PC-9 (cell line): ENCODE results near the gene ERCC6L2.

Experiments used
- EZH2 ChIP-seq: fragments of 200-600 bp; sonication (generic); IDR thresholded peaks from 2 replicates; pipeline ENCODE4 v1.8.0; 2017; ENCODE audit warnings: antibody characterized with exemption, low read depth
- TF ChIP-seq, protein P1 (sequence below): fragments of 200-600 bp; sonication (generic); conservative IDR thresholded peaks from 2 replicates; pipeline ENCODE4 v1.6.1; 2017; ENCODE audit warnings: mixed run types, antibody characterized with exemption, mild to moderate bottlenecking, moderate library complexity

DNA sequence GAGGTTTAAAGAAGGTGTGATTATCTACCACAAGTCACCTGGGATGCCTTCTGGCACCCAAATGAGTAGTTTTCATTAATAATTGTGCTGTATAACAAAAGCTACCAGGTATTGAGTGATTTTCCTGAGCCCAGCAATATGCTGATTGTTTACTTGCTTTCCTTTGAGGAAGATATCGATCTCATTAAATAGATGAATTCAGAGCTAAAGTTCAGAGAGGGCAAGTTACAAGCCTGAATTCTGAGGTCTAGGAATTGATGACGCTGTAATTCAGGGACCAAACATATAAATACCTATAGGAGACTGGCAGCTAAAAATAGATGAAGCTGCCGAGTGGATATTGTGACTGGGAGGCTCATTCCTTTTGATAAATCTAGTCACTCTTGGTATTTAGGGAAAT is 1.1 kb downstream of the ERCC6L2 start:
- TF ChIP-seq, protein P1, sequence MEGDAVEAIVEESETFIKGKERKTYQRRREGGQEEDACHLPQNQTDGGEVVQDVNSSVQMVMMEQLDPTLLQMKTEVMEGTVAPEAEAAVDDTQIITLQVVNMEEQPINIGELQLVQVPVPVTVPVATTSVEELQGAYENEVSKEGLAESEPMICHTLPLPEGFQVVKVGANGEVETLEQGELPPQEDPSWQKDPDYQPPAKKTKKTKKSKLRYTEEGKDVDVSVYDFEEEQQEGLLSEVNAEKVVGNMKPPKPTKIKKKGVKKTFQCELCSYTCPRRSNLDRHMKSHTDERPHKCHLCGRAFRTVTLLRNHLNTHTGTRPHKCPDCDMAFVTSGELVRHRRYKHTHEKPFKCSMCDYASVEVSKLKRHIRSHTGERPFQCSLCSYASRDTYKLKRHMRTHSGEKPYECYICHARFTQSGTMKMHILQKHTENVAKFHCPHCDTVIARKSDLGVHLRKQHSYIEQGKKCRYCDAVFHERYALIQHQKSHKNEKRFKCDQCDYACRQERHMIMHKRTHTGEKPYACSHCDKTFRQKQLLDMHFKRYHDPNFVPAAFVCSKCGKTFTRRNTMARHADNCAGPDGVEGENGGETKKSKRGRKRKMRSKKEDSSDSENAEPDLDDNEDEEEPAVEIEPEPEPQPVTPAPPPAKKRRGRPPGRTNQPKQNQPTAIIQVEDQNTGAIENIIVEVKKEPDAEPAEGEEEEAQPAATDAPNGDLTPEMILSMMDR = no peak
- no peak for TF ChIP-seq EZH2
